Measurements from ENCODE around the gene LEF1. TPM values are rescaled to one million over a fixed set of nuclear protein-coding genes. Genes with fewer than 3 reads are reported as not detected.
"Not testable (repeated sequence)": the region's sequence is repeated elsewhere in the genome, so short reads cannot be mapped to it uniquely, and the experiment has no call there.

LEF1 gene
- total RNA-seq, 2 donors from 2014 or later = 22.4 to 26.8 TPM

- Histone ChIP-seq H3K4me1 (replicated peaks) (no peaks in the 10 kb centered on the region), H3K9me3 (no peaks in the 10 kb centered on the region), H3K27ac (no peak overlapping the region), H3K36me3 (no peaks in the 10 kb centered on the region), H3K4me3 (no peak overlapping the region), H3K27me3 (replicated peaks; ENCODE audit: insufficient read depth) (no peaks in the 10 kb centered on the region)
- TF ChIP-seq POLR2A (IDR thresholded peaks at IDR 0.05) = no peak
- no peak for TF ChIP-seq POLR2AphosphoS5 (IDR thresholded peaks at IDR 0.05)
- TF ChIP-seq CTCF (IDR thresholded peaks at IDR 0.05) = no peak
- DNase-seq (ENCODE audit: low spot score) = no peak
- intact Hi-C loops (cut with DNase I) = no loop called here
- 92% methylated on average over 3 of the region's 3 CpGs for WGBS
Measured at GRCh38 chr4:108055787-108056186, 112.9 kb downstream of the LEF1 start.

GRCh38 chr4:108054025-108054638 lies 114.6 kb downstream of the LEF1 start:
- no peak overlapping the region for H3K27ac ChIP-seq
- no peak for DNase-seq (ENCODE audit: low spot score)
- H3K36me3 ChIP-seq = no peaks in the 10 kb centered on the region
- WGBS = 93% methylated on average over 16 of the region's 16 CpGs
- intact Hi-C loops (cut with DNase I) = no loop called here
- no peaks in the 10 kb centered on the region for H3K9me3 ChIP-seq
- H3K27me3 ChIP-seq (replicated peaks; ENCODE audit: insufficient read depth) = no peaks in the 10 kb centered on the region
- TF ChIP-seq POLR2AphosphoS5 (IDR thresholded peaks at IDR 0.05) = no peak
- no peak for TF ChIP-seq POLR2A (IDR thresholded peaks at IDR 0.05)
- TF ChIP-seq CTCF (IDR thresholded peaks at IDR 0.05) = no peak
- H3K4me1 ChIP-seq (replicated peaks) = no peaks in the 10 kb centered on the region
- no peak overlapping the region for H3K4me3 ChIP-seq

GRCh38 chr4:108053251-108053711 lies 115.5 kb downstream of the LEF1 start:
- intact Hi-C loops (cut with DNase I) = no loop called here

GRCh38 chr4:108052558-108053120 lies 116.1 kb downstream of the LEF1 start:
- no peak for TF ChIP-seq POLR2A (IDR thresholded peaks at IDR 0.05)
- no peak for TF ChIP-seq CTCF (IDR thresholded peaks at IDR 0.05)
- no peak for TF ChIP-seq POLR2AphosphoS5 (IDR thresholded peaks at IDR 0.05)
- Histone ChIP-seq H3K36me3 (no peaks in the 10 kb centered on the region), H3K27me3 (replicated peaks; ENCODE audit: insufficient read depth) (no peaks in the 10 kb centered on the region), H3K4me1 (replicated peaks) (no peaks in the 10 kb centered on the region), H3K9me3 (no peaks in the 10 kb centered on the region), H3K27ac (no peak overlapping the region), H3K4me3 (no peak overlapping the region)
- WGBS = 78% methylated on average over 2 of the region's 2 CpGs
- intact Hi-C loops (cut with DNase I) = no loop called here
- no peak for DNase-seq (ENCODE audit: low spot score)

More at GRCh38 chr4:108053251-108053711, 115.5 kb downstream of the LEF1 start:
- H3K27ac ChIP-seq = no peak overlapping the region
- DNase-seq (ENCODE audit: low spot score) = no peak
- no peaks in the 10 kb centered on the region for H3K36me3 ChIP-seq
- H3K9me3 ChIP-seq = no peaks in the 10 kb centered on the region
- TF ChIP-seq CTCF (IDR thresholded peaks at IDR 0.05) = no peak
- no peak for TF ChIP-seq POLR2A (IDR thresholded peaks at IDR 0.05)
- TF ChIP-seq POLR2AphosphoS5 (IDR thresholded peaks at IDR 0.05) = no peak
- no peak overlapping the region for H3K4me3 ChIP-seq
- no peaks in the 10 kb centered on the region for H3K27me3 ChIP-seq (replicated peaks; ENCODE audit: insufficient read depth)
- WGBS = 86% methylated on average over 1 of the region's 1 CpG
- no peaks in the 10 kb centered on the region for H3K4me1 ChIP-seq (replicated peaks)

GRCh38 chr4:108051343-108051742 lies 117.4 kb downstream of the LEF1 start:
- Histone ChIP-seq H3K27me3 (replicated peaks; ENCODE audit: insufficient read depth) (no peaks in the 10 kb centered on the region), H3K27ac (no peak overlapping the region), H3K36me3 (no peaks in the 10 kb centered on the region), H3K4me1 (replicated peaks) (no peaks in the 10 kb centered on the region), H3K9me3 (no peaks in the 10 kb centered on the region), H3K4me3 (no peak overlapping the region)
- 66% methylated on average over 10 of the region's 10 CpGs for WGBS
- TF ChIP-seq POLR2AphosphoS5 (IDR thresholded peaks at IDR 0.05) (no peak), POLR2A (IDR thresholded peaks at IDR 0.05) (no peak), CTCF (IDR thresholded peaks at IDR 0.05) (no peak)
- no peak for DNase-seq (ENCODE audit: low spot score)
- intact Hi-C loops (cut with DNase I) = no loop called here

GRCh38 chr4:108050166-108051111 lies 118.3 kb downstream of the LEF1 start:
- 89% methylated on average over 10 of the region's 10 CpGs for WGBS
- H3K9me3 ChIP-seq; H3K27ac ChIP-seq; DNase-seq (ENCODE audit: low spot score); H3K4me1 ChIP-seq (replicated peaks); H3K27me3 ChIP-seq (replicated peaks; ENCODE audit: insufficient read depth); H3K4me3 ChIP-seq; H3K36me3 ChIP-seq; intact Hi-C loops (cut with DNase I): not testable (repeated sequence)

All from prostate gland (tissue), 2 donors.